HG03139 (cell line): Measurements from ENCODE around the gene KLHDC2.
"Not testable (repeated sequence)": the region's sequence is repeated elsewhere in the genome, so short reads cannot be mapped to it uniquely, and the experiment has no call there.

Experiments
- ATAC-seq: cut with Tn5 transposase; IDR thresholded peaks from one replicate; pipeline ENCODE4 v1.9.1; 2021; ENCODE audit not compliant: unreplicated experiment

The KLHDC2 gene

DNA sequence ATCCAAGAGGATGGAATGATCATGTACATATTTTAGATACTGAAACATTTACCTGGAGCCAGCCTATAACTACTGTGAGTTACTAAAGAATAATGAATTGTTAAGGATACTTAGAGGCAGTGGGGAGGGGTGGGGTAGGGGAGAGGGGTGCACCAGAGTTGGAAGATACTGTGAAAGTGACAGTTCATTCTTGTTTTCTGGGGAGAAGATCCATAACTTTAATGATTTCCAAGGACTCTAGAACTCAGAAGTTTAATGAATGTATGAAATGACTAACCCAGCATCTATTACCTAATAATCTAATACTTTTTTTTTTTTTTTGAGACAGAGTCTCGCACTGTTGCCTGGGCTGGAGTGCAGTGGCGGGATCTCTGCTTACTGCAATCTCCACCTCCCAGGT lies 10.5 kb downstream of the KLHDC2 start:
- ATAC-seq: no peak

DNA sequence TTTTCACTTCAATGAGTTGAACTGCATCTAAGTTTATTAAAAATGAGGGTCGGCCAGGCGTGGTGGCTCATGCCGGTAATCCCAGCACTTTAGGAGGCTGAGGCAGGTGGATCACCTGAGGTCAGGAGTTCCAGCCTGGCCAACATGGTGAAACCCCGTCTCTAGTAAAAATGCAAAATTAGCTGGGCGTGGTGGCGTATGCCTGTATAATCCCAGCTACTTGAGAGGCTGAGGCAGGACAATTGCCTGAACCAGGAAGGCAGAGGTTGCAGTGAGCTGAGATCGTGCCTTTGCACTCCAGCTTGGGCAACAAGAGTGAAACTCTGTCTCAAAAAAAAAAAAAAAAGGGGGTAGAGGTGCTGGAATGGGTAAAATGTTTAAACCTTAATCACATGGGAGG lies 13.1 kb downstream of the KLHDC2 start:
- ATAC-seq: not testable (repeated sequence)

DNA sequence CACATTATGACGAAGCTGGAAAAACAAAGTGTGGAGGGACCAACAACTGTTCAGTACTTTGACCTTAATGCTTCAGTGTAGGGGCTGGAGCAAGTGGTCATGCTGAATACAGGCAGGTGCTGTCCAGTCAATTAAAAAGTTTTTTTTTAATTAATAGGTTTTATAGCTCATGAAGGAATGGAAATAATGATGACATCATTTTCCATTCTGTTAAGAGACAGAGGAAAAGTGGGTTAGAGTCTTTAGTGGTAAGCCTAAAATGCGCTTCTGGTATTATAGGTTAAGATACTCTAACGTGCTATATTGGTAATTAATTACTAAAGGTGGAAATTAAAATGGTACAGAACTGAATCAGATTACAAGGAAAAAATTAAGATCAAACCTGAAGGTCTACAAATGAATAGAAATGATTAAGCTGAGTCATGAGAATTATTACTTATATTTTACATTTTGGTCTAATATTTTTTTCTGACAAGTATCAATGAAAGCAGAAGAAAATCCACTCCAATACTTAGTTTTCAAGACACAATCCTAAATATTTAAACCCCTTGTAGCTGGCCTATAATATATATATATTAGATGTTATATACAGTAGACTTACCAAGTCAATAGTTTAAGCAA lies 15.6 kb downstream of the KLHDC2 start:
- ATAC-seq: no peak

DNA sequence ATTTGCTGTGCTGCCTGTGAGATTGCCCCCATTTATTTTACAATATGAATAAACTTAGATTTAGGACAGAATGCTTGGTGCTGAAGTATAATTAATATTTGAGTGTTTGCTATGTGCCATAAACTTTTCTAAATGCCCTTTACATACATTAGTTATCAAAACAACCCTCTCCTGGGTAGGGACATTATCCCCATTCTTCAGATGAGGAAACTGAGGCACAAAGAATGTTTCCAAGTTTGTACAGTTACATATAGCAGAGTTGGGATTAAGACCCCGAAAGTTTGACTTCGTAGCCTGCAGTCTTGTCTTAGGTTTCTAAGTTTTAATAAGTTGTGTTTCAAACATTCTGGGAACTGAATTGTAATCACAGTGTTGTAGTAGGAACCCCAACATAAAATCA lies 18.4 kb downstream of the KLHDC2 start:
- no peak for ATAC-seq

DNA sequence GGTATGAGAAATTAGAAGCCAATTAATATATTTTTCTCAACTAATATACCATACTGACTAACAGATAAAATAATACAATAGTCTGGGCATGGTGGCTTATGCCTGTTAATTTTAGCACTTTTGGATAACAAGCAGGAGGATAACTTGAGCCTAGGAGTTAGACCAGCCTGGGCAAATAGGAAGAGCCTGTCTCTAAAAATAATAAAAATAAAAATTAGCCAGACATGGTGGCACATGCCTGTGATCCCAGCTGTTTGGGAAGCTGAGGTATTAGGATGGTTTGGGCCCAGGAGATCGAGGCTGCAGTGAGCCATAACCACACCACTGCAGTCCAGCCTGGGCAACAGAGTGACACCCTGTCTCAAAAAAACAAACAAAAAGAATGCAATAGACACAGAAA lies 24.7 kb downstream of the KLHDC2 start:
- no peak for ATAC-seq

DNA sequence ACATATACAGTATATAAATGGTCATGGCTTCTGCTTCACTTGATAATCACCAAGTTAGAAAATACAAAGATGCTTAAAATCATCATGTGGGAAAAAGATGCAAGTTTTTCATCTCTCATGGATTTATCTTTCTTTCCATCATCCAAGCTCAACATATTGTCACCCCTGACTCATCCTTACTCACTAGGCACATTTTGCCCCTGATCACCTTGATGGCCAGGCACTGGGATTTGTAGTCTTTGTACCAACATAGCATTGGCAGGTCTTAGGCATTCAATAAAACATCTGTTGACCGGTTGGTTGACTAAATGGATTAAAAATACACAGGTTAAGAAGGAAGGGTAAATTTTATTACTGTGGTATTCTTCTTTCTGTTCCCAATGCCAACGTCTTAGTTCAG lies 28.1 kb downstream of the KLHDC2 start:
- ATAC-seq: no peak

DNA sequence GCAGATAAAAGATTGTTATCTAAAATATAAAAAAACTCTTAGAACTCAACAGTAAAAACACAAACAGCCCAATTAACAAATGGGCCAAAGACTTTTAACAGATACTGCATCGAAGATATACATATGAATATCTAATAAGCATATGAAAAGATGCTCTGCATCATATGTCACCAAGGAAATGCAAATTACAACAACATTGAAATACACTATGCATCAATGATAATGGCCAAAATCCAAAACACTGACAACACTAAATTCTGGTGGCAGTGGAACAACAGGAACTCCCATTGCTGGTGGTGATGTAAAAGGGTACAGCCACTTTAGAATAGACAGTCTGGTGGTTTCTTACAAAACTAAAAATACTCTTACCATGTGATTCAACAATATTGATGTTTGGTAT lies 40.8 kb downstream of the KLHDC2 start:
- ATAC-seq: no peak

DNA sequence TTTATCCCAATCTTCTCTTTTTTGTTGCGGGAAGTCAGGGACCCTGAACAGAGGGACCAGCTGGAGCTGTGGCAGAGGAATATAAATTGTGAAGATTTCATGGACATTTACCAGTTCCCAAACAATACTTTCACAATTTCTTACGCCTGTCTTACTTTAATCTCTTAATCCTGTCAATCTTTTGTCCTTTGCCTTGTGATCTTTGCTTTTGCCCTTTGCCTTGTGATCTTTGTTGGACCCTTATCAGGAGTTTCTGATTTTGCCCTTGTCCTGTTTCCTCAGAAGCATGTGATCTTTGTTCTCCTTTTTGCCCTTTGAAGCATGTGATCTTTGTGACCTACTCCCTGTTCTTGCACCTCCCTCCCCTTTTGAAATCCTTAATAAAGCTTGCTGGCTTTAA lies 48.2 kb downstream of the KLHDC2 start:
- ATAC-seq: not testable (repeated sequence)

DNA sequence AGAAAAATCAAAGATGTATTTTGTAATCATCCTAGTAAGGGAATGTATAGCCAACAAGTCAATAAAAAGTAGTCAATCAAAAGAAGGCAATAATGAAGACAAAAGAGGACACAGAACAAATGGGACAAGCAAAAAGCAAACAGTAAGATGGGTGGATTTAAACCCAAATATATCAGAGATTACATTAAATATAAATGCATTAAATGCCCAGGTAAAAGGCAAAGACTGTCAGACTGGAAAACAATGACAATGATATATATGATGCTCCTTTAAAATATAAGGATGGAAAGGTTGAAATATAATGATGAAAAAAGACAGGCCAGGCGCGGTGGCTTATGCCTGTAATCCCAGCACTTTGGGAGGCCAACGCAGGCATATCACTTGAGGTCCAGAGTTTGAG lies 48.9 kb downstream of the KLHDC2 start:
- no peak for ATAC-seq

DNA sequence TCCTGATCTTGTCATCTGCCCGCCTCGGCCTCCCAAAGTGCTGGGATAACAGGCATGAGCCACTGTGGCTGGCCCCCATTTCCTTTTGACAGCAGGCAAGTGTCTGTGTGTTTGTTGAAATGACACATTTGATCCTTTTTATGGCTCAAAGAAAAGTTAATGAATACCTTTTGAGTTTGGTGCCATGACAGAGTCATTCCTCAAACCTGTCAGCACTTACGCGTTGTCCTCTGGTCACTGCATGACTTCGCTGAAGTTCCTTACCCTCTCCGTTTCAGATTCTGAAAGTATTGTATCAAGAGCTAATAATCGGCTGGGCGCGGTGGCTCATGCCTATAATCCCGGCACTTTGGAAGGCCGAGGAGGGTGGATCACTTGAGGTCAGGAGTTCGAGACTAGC lies 52.2 kb downstream of the KLHDC2 start:
- no peak for ATAC-seq

DNA sequence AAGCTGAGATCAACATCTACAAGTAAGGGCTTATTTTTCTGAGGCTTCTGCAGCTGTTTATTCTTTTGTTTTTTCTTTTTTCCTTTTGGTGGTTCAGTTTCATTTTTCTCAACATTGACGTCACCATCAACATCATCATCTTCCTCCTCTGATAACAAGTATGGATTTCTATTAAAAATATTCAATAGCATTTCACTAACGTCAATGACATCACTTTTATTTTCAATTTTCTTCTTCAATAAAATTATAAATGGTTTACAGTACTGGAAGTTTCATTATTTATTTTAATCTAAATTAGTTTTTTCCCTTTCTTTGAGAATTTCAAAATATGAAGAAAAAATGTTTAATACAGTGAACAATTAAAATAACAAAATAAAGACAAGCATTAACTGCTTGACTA lies 60.7 kb downstream of the KLHDC2 start:
- ATAC-seq: no peak
